Ammon's horn (tissue), 1 donor: ENCODE data around the gene EPC2.
"Not testable (repeated sequence)": the region's sequence is repeated elsewhere in the genome, so short reads cannot be mapped to it uniquely, and the experiment has no call there.

Source experiments
- DNase-seq: peaks from one replicate; pipeline ENCODE4 v3.0.0-alpha.2; 2016; ENCODE audit warnings: low spot score

The EPC2 gene

DNA sequence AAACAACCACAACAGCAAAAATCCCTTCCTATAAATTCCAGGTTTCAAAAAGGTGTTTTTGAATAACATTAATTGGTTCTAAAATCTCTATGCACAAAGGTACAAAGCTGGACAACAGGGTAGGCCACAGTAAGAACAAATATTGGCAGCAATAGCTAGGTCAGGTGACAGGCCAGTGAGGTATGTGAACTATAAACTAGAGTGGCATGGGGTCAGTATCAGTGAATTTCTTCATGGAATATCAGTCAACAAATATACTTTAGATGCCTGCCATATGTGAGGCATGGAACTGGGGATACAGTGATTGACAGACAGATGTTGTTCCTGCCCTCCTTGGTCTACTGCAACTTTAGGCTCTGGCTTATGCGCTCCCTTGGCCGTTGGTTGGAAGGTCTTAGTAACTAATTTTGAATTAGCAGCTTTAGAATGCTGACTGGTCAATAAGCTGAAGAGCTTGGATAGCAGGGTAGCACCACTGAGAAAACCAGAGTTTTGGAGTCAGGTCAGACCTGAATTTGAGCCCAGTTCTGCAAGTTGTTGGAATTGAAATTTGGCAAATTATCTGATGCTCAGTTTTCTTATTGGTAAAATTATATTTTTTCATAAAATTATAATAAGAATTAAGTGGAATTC lies 2.3 kb upstream of the EPC2 start:
- DNase-seq, result no peak

DNA sequence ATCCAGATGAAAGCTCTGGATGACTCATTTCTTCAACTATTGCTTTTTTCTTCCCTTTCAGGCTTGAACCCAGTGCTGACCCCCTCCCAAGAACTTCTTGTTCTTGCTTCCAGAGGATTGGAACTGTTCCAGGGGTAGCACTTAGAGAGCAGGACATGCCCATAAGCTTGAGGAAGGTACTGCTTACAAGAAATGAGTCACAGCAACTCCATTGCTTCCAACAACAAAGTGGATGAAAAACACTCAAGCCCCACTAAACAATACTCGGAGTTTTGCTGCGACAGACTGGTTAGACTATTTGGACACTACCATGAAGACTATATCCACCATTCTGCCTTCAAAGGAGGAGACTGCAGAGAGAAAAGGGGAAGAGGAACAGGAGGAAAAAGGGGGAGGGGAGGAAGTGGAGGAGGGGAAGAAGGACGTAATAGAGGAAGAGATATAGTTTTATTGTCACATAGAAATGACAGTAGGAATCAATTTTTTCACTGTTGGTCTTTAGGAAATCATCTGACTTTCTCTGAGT lies 1.6 kb upstream of the EPC2 start:
- peak; percentile 25 for DNase-seq

DNA sequence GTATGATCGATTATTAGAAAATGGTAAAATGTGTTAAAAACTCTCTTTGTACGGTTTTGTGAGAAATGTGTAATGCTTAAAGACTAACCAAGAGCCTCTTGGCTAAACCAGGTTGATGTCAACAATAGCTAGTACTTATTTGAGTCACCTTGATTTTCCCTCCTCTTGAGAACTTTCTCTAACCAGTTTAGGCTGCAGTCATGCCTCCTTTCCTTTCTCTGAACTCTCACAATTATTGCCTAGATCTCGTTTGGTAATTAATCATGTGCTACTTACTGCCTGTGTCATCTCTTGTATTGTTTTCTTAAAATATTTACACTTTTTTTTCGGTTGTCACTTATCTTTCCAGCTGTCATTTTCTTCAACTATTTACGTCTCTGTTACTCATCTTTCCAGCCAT lies 1.1 kb upstream of the EPC2 start:
- no peak for DNase-seq

DNA sequence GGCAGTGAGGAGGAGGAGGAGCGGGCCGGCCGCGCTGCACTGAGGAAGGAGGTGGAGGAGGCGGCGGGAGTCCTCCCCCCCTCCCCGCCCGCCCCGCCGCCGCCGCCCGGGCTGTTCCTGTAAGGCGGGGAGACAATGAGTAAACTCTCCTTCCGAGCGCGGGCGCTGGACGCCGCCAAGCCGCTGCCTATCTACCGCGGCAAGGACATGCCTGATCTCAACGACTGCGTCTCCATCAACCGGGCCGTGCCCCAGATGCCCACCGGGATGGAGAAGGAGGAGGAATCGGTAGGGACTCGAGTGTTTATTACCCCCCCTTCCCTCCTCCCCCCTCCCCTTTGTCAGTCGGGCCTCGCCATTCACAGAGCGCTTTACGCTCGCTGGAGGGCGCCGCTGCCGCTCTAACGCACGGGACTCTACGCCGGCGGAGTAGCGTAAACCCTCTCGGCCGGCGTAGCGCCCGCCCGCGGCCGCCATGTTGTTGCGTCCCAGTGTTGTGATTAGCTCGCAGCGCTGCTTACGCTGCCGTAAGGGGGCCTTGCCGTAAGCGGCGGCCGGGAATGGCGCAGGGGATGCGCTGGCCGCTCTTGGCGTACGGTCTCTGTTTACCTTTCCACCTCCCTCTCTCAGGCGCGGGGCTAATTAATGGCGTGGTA lies 460 bp downstream of the EPC2 start:
- peak; percentile 98 for DNase-seq

GRCh38 chr2:148645539-148646230 lies 1.1 kb downstream of the EPC2 start:
- peak; percentile 83 for DNase-seq

DNA sequence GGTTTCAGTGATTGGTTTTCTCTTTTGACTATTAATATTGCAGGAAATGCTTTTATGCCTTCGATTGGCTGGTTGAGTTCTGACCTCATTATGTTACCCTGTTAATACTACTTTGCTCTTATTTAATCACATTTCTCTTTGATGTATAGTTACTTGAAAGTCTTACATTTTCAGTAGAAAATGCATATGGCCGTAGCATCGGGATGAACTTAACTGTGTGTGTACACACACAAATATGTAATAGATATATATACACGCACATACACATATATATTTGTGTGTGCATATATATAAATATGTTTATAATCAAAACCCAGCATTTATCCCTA lies 1.6 kb downstream of the EPC2 start:
- no peak for DNase-seq

DNA sequence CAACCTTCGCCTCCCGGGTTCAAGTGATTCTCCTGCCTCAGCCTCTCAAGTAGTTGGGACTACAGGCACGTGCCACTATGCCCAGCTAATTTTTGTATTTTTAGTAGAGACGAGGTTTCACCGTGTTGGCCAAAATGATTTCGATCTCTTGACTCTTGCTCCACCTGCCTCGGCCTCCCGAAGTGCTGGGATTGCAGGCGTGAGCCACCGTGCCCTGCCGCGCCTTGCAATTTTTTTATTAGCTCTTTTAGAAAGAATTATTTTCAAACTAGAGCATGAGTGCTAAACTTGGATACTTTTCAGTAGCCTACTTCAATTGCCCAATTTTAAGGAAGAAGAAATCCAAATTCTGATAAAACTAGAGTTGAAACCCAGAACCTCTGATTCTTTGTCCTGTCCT lies 3.2 kb downstream of the EPC2 start:
- not testable (repeated sequence) for DNase-seq

DNA sequence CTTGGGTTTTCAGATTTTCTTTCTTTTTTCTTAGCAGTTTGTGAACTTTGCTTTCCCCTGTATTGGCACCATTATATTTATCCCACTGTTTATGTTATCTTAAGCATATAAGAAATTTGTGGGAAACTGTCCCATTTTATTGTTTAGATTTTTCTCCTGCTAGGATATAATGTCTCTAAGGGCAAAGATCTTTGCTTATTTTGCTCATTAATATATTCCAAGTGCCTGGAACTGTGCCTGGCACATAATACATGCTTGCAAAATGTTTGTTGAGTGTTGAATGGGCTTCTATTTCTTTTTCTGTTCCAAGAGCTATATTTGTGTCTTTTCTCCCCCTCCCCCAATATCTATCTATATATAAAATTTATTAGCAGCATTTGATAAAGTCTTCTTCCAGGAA lies 5.4 kb downstream of the EPC2 start:
- no peak for DNase-seq

GRCh38 chr2:148650881-148651280 lies 6.3 kb downstream of the EPC2 start:
- no peak for DNase-seq

GRCh38 chr2:148651972-148652371 lies 7.4 kb downstream of the EPC2 start:
- no peak for DNase-seq

GRCh38 chr2:148653437-148653836 lies 8.9 kb downstream of the EPC2 start:
- DNase-seq, result no peak

DNA sequence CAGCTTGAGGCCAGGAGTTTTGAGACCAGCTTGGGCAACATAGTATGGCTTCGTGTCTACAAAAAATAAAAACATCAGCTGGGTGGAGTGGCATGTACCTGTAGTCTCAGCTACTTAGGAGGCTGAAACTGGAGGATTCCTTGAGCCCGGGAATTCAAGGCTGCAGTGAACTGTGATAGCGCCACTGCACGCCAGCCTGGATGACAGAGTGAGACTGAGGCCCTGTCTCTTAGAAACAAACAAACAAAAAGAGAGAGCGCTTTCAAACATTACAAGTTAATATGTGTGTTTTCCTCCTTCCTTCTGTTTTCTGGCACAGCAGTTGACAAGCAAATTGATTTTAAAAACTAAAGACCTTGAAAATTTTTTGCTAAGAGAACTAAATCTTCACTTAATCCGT lies 9.9 kb downstream of the EPC2 start:
- DNase-seq, result no peak

- DNase-seq, result no peak
Measured at GRCh38 chr2:148656516-148656915, 12.0 kb downstream of the EPC2 start.

DNA sequence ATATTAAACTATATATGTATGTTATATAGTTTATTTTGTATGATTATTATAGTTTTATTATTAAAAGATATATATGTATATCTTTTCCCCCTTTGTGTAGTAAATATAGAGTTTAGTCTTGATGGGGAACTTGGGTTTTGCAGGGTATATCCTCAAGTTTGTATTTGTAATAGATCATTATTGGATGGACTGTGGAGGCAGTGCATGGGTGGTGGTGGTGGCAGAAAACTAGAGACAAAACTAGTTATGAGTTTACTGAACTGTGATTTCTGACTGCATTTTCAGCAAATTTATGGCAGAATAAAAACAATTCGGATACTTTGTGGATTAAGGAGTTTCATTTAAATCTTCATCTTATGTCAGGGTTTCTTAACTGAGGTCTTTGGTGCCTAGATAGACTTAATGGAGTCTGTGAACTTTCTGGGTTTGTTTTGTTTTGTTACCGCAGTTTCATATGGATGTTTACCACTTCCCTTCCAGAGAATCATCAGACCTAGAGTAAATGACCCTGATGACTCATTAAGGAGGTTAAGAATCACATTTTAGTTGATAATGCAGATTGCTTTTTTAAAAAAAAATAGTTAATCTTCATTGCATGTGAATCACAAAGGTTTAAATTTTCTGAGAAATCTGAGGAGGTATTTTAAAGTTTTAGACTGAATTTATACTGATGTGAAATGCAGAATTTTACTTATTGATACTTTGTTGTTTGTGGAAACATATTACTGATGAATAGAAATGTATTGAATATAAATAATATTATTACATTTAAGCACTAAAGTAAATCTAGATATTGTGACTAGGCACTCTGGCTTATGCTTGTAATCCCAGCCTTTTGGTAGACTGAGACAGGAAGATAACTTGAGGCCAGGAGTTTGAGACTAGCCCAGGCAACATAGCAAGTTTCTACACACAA lies 14.5 kb downstream of the EPC2 start:
- no peak for DNase-seq

DNA sequence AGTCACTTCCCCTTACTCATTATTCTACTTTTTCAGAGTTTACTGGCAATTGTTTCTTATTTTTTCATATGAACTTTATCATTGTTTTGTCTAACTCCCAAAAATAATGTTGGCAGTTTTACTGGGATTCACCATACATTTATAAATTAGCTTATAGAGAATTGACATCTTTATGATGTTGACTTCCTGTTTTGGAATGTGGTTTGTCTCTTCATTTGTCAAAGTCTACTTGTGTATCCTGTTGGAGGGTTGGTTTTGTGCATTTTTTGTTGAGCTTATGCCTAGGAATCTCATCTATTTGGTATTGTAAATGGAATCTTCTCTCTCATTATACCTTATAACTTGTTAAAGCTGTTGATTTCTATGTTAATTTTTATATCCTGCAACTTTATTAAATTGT lies 16.4 kb downstream of the EPC2 start:
- DNase-seq, result no peak

GRCh38 chr2:148662332-148662731 lies 17.8 kb downstream of the EPC2 start:
- not testable (repeated sequence) for DNase-seq

- no peak for DNase-seq
Measured at GRCh38 chr2:148664229-148664628, 19.7 kb downstream of the EPC2 start.

DNA sequence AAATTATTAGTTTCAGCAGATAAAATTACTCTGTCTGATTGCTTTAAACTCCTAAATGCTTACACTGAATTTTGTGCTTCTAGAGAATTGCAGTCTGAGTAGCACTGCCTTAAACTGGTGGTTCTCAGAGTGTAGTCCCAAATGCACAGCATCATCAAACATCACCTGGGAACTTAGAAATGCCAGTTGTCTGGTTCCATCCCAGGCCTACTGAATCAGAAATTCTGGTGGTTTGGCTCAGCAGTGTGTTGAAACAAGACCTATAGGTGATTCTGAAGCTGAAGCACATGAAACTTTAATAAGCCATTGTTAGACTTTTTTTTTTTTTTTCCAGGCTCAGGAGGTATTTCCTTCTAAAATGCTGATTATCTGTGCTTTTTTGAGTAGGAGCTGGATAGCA lies 22.0 kb downstream of the EPC2 start:
- DNase-seq, result no peak

GRCh38 chr2:148667113-148667836 lies 22.7 kb downstream of the EPC2 start:
- no peak for DNase-seq

GRCh38 chr2:148670773-148671172 lies 26.2 kb downstream of the EPC2 start:
- no peak for DNase-seq
